ENCODE measurements around the gene FAF2. TPM values are rescaled to one million over a fixed set of nuclear protein-coding genes. Genes with fewer than 3 reads are reported as not detected.
"Not testable (repeated sequence)": the region's sequence is repeated elsewhere in the genome, so short reads cannot be mapped to it uniquely, and the experiment has no call there.

The FAF2 gene
- total RNA-seq, 2 donors from 2014 or later = 32.6 to 39.1 TPM

DNA sequence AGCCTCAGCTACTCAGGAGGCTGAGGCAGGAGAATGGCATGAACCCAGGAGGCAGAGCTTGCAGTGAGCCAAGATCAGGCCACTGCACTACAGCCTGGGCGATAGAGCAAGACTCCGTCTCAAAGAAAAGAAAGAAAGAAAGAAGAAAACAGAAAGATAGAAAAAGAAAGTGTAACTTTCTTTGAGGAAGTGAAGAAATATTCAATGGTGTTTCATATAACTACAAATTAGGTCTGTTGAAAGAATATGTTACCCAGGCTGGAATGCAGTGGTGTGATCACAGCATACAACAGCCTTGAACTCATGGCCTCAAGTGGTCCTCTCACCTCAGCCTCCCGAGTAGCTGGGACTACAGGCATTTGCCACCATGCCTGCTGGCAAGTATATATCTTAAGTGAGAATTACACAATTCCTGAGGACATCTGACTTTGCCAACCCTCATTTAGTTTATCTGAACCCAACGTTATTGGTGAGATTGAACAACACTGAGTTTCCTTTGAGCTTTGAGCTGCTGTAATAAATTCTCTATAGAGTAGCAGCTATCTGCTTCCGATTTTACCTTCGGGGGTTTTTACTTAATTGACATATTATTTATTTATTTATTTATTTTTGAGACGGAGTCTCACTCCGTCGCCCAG, 2.0 kb upstream of the FAF2 start:
- intact Hi-C loops (cut with DNase I, micrococcal nuclease) = no loop called here
- DNase-seq (no peak), ATAC-seq (no peak)

DNA sequence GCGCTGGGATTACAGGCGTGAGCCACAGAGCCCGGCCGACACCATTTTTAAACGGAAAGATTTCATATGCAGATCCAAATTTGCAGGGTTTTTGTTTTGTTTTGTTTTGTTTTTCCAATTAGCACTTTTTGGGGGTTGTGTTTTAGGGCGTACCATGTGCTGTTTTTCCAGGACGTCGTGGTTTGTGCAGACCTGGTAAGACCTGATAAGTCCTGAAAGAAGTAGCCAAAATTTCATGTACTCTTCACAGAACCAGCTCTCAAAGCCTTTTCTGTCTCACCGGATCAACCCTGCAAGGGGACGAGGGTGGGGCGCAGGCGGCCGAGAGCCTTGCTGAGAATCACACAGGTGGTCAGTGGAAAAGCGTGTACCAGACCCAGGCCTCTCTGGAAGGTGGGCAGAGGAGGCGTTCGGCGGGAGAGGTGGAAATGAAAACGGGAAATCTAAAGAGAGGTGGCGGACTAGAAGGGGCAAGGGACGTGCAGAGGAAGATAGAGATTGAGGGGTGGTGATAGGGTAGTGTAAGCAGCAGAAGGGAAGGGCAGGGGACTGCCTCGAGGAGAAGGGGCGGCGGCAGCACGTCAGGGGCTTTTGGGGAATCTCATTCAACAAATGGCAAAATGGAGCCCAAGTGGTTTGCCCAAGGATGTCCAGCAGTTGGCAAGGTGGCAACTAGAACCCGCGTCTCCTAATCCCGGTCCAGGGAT, 1.1 kb upstream of the FAF2 start:
- intact Hi-C loops (cut with DNase I, micrococcal nuclease) = no loop called here
- peak; percentile 29 to 40 for DNase-seq
- ATAC-seq = peak; percentile 26

DNA sequence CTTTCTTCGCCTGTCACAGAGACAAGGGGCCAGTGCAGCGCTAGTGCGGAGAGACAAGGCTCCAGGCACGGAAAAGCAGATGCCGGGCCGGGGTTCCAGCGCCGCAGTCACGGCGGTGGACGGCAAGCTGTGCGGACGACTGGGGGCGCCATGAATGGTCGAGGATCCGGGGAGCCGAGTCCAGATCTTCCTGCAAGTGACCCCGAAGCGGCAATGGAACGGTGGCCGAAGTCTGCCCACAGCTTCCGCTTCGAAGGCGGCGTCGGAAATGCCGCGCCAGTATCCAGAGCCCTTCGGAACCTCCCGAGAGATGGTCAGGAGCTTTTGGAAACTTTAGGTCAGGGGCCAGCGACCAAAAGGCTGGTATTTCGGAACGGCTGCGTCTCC, 601 bp upstream of the FAF2 start:
- DNase-seq = no peak
- ATAC-seq = peak; percentile 49

DNA sequence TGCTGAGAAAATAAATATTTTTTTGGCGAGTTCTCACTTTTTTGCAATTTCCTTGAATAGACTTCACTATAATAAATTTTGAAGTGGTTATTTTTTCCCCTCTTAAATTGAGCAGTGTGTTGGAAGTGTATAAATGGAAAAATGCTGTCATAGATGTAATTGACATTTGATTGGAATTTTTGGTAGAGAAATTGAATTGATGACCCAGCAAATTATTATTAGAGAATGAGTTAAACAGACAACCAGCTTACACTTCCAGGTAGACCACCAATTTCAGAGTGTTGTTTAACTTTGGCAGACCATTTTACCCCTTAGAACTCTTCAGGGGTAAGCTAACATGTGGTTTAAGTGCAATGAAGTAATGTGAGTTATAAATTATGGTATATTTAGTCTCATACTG, 1.9 kb downstream of the FAF2 start:
- DNase-seq (no peak), ATAC-seq (no peak)
- intact Hi-C loops (cut with DNase I, micrococcal nuclease) = no loop called here

More for the DNA sequence above, 601 bp upstream of the FAF2 start:
- intact Hi-C loops (cut with DNase I, micrococcal nuclease) = no loop called here

DNA sequence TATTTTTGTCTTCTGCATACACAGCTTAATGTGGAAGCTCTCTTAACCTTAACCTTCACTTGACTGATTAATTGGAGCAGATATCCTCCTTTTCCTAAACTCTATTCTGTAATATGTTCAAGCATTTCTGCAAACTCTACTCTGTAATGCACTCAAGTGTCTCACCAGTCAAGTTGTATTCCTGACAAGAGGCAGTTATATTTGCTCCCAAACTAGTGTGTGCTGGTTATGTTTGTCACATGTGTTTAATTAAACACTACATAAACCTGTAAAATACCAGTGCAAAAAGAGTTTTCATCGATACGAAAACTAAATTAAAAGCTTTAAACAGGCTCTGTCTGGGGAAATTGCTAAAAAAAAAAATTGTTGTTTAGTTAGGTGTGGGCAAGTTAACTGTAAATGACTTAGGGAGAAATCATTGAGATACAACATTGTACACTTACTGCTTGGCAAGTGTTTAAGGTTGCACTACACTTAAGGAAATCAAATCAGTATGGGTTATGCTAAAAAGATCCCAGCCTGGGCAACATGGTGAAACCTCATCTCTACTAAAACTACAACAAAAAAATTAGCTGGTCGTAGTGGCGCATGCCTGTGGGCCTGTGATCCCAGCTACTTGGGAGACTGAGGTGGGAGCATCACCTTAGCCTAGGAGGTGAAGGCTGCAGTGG, 6.7 kb downstream of the FAF2 start:
- no peak for ATAC-seq
- no peak for DNase-seq
- intact Hi-C loops (cut with DNase I, micrococcal nuclease) = no loop called here

DNA sequence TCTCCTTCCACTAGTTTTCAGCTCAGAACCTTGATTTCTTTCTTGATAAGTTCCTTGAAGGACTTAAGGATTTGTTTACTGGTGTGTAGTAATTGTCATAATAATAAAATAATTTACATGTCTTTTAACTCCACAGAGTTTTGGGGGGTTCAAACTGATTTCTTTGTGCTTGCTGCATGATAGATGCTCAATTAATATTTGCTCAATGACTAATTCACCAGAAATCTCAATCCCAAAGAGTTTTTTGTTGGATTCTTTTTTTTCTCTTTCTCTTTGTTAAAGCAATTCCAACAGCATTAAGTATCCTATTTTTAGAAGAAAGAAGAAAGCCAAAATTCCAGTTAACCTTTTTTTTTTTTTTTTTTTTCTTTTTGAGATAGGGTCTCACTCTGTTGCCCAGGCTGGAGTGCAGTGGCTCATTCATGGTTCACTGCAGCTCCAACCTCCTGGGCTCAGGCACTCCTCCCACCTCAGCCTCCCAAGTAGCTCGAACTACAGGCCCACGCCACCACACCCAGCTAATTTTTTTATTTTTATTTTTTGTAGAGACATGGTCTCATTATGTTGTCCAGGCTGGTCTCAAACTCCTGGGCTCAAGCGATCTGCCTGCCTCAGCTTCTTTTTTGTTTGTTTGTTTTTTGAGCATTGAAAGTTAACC, 10.8 kb downstream of the FAF2 start:
- DNase-seq (no peak), ATAC-seq (no peak)
- intact Hi-C loops (cut with DNase I, micrococcal nuclease) = no loop called here

DNA sequence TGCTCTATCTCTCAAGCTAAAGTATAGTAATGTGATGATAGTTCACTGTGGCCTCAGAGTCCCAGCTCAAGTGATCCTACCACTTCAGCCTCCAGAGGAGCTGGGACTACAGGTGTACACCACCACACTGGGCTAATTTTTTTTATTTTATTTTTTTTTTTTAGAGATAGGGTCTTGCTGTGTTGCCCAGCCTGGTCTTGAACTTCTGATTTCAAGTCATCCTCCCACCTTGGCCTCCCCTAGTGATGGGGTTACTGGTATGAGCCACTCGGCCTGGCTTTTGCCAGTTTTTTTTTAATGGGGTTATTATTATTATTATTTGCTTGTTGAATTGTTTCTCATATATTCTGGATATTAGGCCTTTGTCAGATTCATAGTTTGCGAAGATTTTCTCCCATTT, 13.2 kb downstream of the FAF2 start:
- no peak for DNase-seq
- no peak for ATAC-seq
- intact Hi-C loops (cut with DNase I, micrococcal nuclease) = no loop called here

DNA sequence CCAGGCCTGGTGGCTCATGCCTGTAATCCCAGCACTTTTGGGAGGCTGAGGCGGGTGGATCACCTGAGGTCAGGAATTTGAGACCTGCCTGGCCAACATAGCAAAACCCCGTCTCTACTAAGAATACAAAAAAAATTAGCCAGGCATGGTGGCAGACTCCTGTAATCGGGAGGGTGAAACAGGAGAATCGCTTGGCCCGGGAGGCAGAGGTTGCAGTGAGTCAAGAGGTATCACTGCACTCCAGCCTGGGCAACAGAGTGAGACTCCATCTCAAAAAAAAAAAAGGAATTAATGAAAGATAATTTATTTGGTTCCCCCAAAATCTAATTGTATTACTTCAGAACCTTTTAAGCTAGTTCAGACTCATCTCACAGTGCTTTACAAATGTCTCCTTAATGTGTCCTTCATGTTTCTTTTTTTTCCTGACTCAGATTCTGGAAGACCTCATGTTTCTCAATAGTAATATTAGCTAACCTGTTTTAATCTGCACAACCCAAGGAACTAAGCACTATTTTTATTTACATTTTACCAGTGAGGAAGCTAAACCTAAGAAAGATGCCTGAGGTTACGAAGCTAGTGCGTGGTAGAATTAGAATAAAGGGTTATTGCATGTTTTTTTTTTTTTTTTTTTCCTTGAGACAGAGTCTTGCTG, 15.1 kb downstream of the FAF2 start:
- intact Hi-C loops (cut with DNase I, micrococcal nuclease) = no loop called here
- ATAC-seq (no peak), DNase-seq (no peak)

DNA sequence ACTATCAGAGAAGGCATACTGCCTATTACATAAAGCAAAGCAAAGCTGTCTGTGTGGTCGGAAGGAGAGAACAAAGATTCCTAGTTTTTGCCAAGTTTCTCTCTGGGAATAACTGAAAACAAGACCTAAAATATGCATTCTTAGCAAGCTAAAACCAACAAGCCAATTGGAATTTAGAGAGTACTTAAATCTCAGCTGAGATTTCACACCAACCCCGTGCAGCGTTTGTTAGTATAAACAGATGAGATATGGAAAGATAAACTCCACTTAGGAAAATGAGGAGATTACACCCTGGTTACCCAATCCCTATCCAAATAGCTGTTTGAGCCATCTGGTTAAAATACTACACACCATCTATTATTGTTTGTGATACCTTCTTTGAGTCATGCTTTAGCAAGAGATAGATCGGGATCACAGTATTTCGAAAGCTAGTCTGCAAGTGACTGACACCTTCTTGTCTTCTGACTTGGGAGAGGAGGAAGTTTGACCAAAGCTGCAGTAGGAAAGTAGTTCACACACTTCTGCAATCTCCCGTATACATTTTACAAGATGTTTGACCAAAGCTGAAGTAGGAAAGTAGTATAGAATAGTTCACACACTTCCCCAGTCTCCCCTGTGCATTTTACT, 18.2 kb downstream of the FAF2 start:
- no peak for ATAC-seq
- no peak for DNase-seq
- intact Hi-C loops (cut with DNase I, micrococcal nuclease) = no loop called here

DNA sequence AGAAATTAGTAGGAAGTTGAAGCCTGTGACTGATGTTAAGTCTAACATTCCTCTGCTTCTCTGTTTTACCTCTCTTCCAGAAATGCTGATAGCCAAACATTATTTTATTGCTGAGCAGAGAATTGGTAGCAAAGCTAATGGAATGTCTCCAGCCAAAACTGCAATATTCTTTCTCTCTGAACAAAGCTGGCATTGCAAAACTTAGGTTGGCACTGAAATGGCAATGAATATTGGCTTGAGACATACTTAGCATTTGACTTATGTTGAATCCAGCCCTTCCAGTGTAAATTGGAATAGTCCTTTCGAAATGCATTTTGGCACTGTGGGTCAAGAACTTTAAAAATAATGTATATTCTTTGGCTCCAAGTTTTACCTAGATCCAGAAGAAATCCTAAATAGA, 21.1 kb downstream of the FAF2 start:
- ATAC-seq = no peak
- intact Hi-C loops (cut with DNase I, micrococcal nuclease) = no loop called here
- no peak for DNase-seq

DNA sequence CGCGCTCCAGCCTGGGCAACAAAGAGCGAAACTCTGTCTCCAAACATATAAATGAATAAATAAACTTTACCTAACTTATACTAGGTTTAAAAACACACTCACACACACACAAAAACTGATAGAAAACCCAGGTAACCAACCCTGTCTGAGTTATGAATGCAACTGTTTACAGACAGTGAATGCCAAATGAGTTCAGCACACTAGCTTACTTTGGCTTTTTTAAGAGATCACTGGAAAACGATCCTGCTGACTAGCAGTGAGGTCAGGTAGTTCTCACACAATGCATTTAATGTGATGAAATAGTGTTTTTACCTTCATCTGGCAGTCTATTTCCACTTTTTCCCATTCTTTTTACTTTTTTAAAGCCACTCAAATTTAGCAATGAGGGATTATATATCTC, 22.4 kb downstream of the FAF2 start:
- ATAC-seq (no peak), DNase-seq (no peak)
- intact Hi-C loops (cut with DNase I, micrococcal nuclease) = no loop called here

DNA sequence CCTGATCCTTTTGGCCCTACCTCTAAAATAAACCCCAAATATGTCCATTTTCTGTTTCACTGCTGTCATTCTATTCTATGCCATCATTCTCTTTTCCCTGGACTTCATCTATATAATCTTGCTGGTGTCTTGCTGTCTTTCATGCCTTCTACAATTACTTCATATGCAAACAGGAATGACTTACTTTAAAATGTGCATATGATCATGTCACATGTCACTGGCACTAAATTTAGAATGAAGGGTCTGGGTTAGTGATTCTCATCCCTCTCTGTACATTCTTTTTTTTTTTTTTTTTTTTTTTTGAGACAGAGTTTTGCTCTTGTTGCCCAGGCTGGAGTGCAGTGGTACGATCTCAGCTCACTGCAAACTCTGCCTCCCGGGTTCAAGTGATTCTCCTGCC, 22.9 kb downstream of the FAF2 start:
- intact Hi-C loops (cut with DNase I, micrococcal nuclease) = no loop called here
- DNase-seq = no peak
- ATAC-seq = no peak

DNA sequence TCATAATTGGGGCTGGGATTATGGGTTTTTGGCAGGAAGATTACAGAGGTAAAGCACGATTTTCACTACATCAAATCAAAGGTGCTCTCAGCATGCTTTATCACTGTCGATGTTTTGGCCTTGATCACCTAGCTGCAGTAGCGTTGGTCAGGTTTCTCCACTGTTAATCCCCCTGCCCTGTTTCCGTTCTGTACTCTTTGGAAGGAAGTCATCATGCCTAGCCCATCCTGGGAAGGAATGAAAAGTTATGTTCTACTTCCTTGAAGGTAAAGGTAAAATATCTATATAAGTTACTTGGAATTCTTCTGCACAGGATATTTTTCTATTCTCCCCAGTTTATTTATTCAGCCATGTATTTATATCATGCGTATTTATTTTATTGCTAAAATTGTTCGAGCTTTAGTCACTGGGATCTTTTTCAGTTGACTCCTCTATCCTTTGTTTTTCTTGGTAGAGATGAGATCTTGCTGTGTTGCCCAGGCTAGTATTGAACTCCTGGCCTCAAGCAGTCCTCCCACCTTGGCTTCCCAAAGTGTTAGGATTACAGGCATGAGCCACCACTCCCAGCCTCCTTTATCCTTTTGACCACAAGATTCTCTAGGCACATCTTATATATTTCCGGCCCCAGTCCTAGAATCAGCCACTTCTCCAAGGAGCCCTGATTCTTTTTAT, 25.3 kb downstream of the FAF2 start:
- intact Hi-C loops (cut with DNase I, micrococcal nuclease) = no loop called here
- no peak for ATAC-seq
- no peak for DNase-seq

DNA sequence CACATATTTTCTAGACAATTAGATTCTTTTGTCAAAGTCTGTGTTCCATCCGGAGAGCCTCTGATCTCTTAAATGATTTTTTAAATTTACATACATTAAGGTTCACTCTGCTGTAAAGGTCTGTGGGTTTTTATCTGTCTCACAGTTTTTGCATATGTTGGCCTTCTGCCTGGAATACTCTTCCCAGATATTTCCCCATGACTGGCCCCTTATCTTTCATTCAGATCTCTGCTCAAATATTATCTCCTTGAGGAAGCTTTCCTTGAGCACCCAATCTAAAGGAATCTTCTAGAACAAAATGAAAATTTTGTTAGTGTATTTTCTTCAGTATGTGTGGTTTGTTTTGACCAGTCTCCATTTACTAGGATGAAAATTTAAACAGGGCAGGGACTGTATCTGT, 26.3 kb downstream of the FAF2 start:
- DNase-seq (no peak), ATAC-seq (no peak)
- intact Hi-C loops (cut with DNase I, micrococcal nuclease) = no loop called here

DNA sequence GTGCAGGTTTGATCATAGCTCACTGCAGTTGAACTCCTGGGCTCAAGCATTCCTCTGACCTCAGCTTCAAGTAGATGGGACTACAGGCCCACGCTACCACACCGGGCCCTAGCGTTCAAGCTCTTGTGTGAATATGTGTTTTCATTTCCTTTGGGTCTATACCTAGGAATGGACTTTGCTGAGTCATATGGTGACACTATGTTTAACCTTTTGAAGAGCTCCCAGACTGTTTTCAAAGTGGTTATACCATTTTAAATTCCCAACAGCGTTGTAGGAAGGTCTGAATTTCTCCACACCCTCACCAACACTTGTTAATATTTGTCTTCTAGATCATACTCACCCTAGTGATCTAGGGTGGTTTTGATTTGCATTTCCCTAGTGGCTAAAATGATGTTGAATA, 33.5 kb downstream of the FAF2 start:
- intact Hi-C loops (cut with DNase I, micrococcal nuclease) = no loop called here
- DNase-seq = no peak

DNA sequence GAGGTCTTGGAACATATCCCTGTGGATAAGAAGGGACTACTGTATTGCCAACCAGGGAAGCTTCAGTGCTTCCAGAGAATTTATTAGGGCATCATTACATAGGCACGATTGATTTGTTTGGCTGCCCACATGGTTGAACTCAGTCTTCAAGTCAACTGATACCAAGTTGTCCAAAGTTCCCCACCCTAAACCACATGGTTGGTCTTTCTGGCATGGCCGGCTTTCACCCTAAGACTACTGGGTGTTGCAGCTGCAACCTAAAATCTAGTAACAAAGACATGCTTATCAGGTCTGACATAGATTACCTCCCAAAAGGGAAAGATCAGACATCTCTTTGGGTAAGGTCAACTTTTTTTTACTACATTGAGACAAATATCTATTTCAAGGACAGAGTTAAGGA, 37.0 kb downstream of the FAF2 start:
- intact Hi-C loops (cut with DNase I, micrococcal nuclease) = no loop called here
- ATAC-seq = no peak
- no peak for DNase-seq

More for the DNA sequence above, 33.5 kb downstream of the FAF2 start:
- no peak for ATAC-seq

DNA sequence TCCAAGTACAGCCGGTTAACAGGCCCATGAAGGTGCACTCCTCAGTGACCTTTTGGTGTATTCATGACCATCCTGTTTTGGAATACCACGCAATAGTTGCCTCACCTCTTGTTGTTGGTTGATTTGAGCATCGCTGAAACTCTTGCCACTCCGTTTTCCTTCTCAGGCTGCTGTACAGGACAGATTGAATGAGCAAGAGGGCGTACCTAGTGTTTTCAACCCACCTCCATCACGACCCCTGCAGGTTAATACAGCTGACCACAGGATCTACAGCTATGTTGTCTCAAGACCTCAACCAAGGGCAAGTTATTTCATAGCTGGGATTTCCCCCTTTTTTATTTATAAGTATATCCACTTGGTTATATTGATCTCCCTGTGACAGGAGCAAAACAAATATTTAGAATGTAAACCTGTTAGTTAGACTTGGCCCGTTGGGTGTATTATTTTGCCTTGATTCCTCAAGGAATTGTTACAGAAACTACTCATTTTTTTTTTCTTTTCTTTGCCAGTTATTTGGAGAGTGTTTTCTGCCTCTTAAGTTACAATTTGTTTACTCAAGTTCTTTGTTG, 38.1 kb downstream of the FAF2 start:
- DNase-seq (no peak), ATAC-seq (no peak)
- intact Hi-C loops (cut with DNase I, micrococcal nuclease) = no loop called here

DNA sequence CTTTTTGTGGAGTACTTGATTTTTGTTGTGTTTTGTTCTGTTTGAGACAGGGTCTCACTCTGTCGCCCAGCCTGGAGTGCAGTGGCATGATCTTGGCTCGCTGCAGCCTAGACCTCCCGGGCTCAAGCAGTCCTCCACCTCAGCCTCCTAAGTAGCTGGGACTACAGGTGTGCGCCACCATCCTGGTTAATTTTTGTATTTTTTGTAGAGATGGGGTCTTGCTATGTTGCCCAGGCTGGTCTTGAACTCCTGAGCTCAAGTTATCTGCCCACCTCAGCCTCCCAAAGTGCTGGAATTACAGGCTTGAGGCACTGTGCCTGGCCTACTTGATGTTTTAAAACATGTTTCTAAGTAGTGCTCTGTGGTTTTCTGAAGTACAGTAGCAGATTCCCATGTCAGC, 39.0 kb downstream of the FAF2 start:
- ATAC-seq; DNase-seq; intact Hi-C loops (cut with DNase I, micrococcal nuclease): not testable (repeated sequence)
